GM12878 (cell line): ENCODE measurements around the gene ING4.

Source experiments
- CBX5 ChIP-seq: sonication (generic); IDR thresholded peaks from 2 replicates; pipeline ENCODE4 v1.6.1; 2016; ENCODE audit warnings: low read depth, moderate library complexity, mild to moderate bottlenecking, inconsistent platforms
- HDGF ChIP-seq: fragments of 450-650 bp; IDR thresholded peaks from 2 replicates; pipeline ENCODE4 v1.6.1; 2016; ENCODE audit warnings: antibody characterized with exemption
- POLR2A ChIP-seq: IDR thresholded peaks from 2 replicates; pipeline ENCODE4 v1.6.1; 2011; ENCODE audit warnings: low read depth, mild to moderate bottlenecking, low read length
- SIX5 ChIP-seq: IDR thresholded peaks from 2 replicates; pipeline ENCODE4 v1.6.1; 2011; ENCODE audit warnings: mild to moderate bottlenecking, low read depth, low read length, moderate library complexity; ENCODE audit not compliant: severe bottlenecking
- SPI1 ChIP-seq: IDR thresholded peaks from 2 replicates; pipeline ENCODE4 v1.6.1; 2011; ENCODE audit warnings: low read depth, mild to moderate bottlenecking, low read length, moderate library complexity, borderline replicate concordance; ENCODE audit not compliant: insufficient read depth
- ZSCAN29 ChIP-seq: fragments of 450-650 bp; IDR thresholded peaks from 2 replicates; pipeline ENCODE4 v1.6.1; 2017; ENCODE audit warnings: mild to moderate bottlenecking, moderate library complexity

DNA sequence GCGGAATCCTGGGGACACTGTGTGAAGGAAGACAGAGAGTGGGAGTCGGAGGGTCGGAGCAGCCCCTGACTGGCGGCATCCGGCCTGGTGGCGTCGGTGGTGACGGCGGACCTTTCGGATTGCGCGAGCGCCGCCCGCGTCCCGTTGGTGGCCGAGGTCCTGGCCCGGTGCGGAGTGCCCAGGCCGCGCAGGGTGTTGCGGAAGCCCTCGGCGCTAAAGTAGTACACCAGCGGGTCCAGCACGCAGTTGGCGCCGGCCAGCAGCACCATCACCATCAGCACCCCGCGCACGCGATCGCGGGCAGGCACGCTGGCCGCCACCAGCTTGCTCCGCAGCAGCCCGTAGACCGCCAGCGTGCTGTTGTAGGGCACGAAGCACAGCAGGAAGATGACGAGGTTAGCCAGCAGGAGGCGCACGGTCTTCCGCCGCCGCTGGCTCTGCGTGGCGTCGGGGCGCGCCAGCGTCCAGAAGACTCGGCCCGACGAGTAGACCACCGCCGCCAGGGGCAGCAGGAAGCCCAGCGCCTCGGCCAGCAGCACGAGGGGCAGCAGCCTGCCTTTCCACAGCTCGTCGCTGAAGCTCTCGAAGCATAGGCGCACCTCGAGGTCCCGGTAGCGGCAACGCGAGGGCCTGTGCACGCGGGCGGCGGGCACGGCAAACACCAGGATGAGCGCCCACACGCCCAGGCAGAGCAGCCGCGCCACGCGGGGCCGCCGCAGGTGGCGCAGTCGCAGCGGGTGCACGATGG, 42.6 kb downstream of the ING4 start:
- peak; percentile 38; the same call in 1 of the 2 replicates for TF ChIP-seq POLR2A
- TF ChIP-seq ZSCAN29: no peak
- no peak for TF ChIP-seq SIX5
- TF ChIP-seq CBX5: no peak
- no peak for TF ChIP-seq SPI1
- TF ChIP-seq HDGF: no peak
